ENCODE measurements around the gene U2AF1L4.

- no peak for TF ChIP-seq POLR2A (IDR thresholded peaks at IDR 0.05; ENCODE audit: low read length)
- no peak for TF ChIP-seq GATA1 (IDR thresholded peaks at IDR 0.05; ENCODE audit: low read depth, low read length)
Measured at GRCh38 chr19:35768082-35768421, 22.8 kb upstream of the U2AF1L4 start.
